Nephron (organoid): ENCODE results near the gene GLB1L3.

Source experiments
- H3K27ac Mint-ChIP-seq, 3 experiments: 2 replicates each; pipeline ENCODE4 v1.8.0; 2020; ENCODE audit warnings: mixed read lengths in 3 of 3, mild to moderate bottlenecking in 2 of 3, moderate library complexity in 1 of 3
- H3K27me3 Mint-ChIP-seq: 2 replicates; pipeline ENCODE4 v1.8.0; 2021; ENCODE audit warnings: low read depth, mild to moderate bottlenecking, moderate library complexity, mixed read lengths
- H3K36me3 Mint-ChIP-seq: 2 replicates; pipeline ENCODE4 v1.8.0; 2020; ENCODE audit warnings: low read depth, mixed read lengths
- H3K4me1 Mint-ChIP-seq: 2 replicates; pipeline ENCODE4 v1.8.0; 2020; ENCODE audit warnings: mixed read lengths
- H3K4me3 Mint-ChIP-seq, 3 experiments: 2 replicates each; pipeline ENCODE4 v1.8.0; 2020; ENCODE audit warnings: mild to moderate bottlenecking in 3 of 3, mixed read lengths in 3 of 3, moderate library complexity in 2 of 3
- H3K9me3 Mint-ChIP-seq: 2 replicates; pipeline ENCODE4 v1.8.0; 2020; ENCODE audit warnings: mixed read lengths
- CTCF ChIP-seq, 3 experiments: fragments of 200-600 bp; sonication (generic); IDR thresholded peaks; one replicate each; pipeline ENCODE4 v1.5.0; 2021; ENCODE audit warnings: antibody characterized with exemption in 3 of 3; ENCODE audit not compliant: unreplicated experiment in 3 of 3

The GLB1L3 gene

GRCh38 chr11:134293119-134294113, 17.2 kb downstream of the GLB1L3 start:
- TF ChIP-seq CTCF (IDR thresholded peaks at IDR 0.05; ENCODE audit: unreplicated experiment in 3 of 3): no peak
- no peak overlapping the region for H3K27ac Mint-ChIP-seq
- H3K27me3 Mint-ChIP-seq: peaks cover 18% of the 10 kb centered on the region
- H3K4me3 Mint-ChIP-seq: no peak overlapping the region
- no peaks in the 10 kb centered on the region for H3K9me3 Mint-ChIP-seq
- H3K4me1 Mint-ChIP-seq: peaks cover 5% of the 10 kb centered on the region
- H3K36me3 Mint-ChIP-seq: no peaks in the 10 kb centered on the region

- Mint-ChIP-seq H3K36me3 (no peaks in the 10 kb centered on the region), H3K27me3 (peaks cover 14% of the 10 kb centered on the region), H3K27ac (no peak overlapping the region), H3K9me3 (peaks cover 6% of the 10 kb centered on the region), H3K4me1 (no peaks in the 10 kb centered on the region), H3K4me3 (no peak overlapping the region)
- TF ChIP-seq CTCF (IDR thresholded peaks at IDR 0.05; ENCODE audit: unreplicated experiment in 3 of 3): no peak
These were observed 18.5 kb downstream of the GLB1L3 start for GRCh38 chr11:134294664-134295063.

GRCh38 chr11:134312223-134312622, 36.0 kb downstream of the GLB1L3 start:
- H3K27ac Mint-ChIP-seq: no peak overlapping the region
- no peaks in the 10 kb centered on the region for H3K36me3 Mint-ChIP-seq
- H3K4me1 Mint-ChIP-seq: no peaks in the 10 kb centered on the region
- no peak for TF ChIP-seq CTCF (IDR thresholded peaks at IDR 0.05; ENCODE audit: unreplicated experiment in 3 of 3)
- no peak overlapping the region for H3K4me3 Mint-ChIP-seq
- peaks cover 16% of the 10 kb centered on the region for H3K27me3 Mint-ChIP-seq
- H3K9me3 Mint-ChIP-seq: peaks cover 6% of the 10 kb centered on the region

GRCh38 chr11:134312807-134313206, 36.6 kb downstream of the GLB1L3 start:
- Mint-ChIP-seq H3K4me3 (no peak overlapping the region), H3K36me3 (no peaks in the 10 kb centered on the region), H3K27me3 (peaks cover 16% of the 10 kb centered on the region), H3K4me1 (no peaks in the 10 kb centered on the region), H3K9me3 (peaks cover 12% of the 10 kb centered on the region), H3K27ac (no peak overlapping the region)
- no peak for TF ChIP-seq CTCF (IDR thresholded peaks at IDR 0.05; ENCODE audit: unreplicated experiment in 3 of 3)

- H3K4me1 Mint-ChIP-seq: no peaks in the 10 kb centered on the region
- peaks cover 16% of the 10 kb centered on the region for H3K9me3 Mint-ChIP-seq
- H3K4me3 Mint-ChIP-seq: no peak overlapping the region
- H3K27ac Mint-ChIP-seq: no peak overlapping the region
- TF ChIP-seq CTCF (IDR thresholded peaks at IDR 0.05; ENCODE audit: unreplicated experiment in 3 of 3): no peak
- peaks cover 14% of the 10 kb centered on the region for H3K27me3 Mint-ChIP-seq
- H3K36me3 Mint-ChIP-seq: no peaks in the 10 kb centered on the region
These were observed 37.2 kb downstream of the GLB1L3 start for GRCh38 chr11:134313379-134313778.
